ENCODE data around the gene HOXC9.

DNA sequence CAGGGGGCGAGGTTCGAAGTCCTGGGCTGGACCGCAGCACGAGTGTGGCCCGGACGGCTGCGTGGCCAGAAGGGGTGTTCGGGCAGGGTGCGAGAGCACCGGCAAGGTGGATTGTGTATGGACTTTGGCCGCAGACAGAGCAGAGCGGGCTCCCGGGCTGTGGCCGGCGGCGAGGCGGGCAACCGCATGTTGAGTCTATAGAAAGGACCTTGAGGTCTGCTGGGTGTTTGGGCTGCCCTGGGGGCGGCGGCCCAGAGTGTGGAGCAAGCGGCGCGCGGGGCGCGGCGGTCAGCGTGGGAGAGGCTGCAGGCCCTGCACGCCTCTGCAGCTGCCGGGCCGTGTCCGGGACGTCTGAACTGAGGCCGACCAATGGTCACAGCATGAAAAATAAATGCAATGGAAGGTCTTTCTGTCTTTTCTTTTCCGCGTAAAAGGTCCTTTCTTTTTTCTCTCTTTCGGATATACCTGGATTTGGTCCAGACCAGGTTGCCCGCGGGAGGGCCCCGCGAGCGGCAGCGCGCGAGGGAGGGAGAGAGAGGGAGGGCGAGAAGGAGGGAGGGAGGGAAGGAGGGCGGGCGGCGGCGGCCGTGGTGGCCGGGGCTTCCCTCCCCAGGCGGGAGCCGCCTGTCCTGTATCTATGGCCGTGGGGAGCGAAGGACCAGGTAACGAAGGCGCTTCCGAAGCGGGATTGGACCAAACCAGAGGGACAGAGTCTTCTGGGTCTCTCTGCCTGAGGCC lies 5.5 kb upstream of the HOXC9 start:
- TF ChIP-seq POLR2A (IDR thresholded peaks at IDR 0.05; ENCODE audit: low read length), result no peak
- no peak for TF ChIP-seq GATA1 (IDR thresholded peaks at IDR 0.05; ENCODE audit: low read depth, low read length)
